ENCODE data around the gene PCNT. TPM values are rescaled to one million over a fixed set of nuclear protein-coding genes. Genes with fewer than 3 reads are reported as not detected.

PCNT gene
- total and polyA plus RNA-seq, 10 of the 15 experiments (the other 5 are each of a cell fraction or from before 2014, with no cell fraction given) = 2.9 to 39.6 (median 20.5) TPM

DNA sequence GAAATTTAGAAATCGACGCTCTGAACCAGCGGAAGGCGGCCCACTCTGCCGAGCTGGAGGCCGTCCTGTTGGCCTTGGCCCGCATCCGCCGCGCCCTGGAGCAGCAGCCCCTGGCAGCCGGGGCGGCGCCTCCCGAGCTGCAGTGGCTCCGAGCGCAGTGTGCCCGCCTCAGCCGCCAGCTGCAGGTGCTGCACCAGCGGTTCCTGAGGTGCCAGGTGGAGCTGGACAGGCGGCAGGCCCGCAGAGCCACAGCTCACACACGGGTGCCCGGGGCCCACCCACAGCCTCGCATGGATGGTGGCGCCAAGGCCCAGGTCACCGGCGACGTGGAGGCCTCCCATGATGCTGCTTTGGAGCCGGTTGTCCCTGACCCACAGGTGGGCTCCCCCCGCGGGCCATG is 87.7 kb downstream of the PCNT start:
- no TSS peak for BruUV-seq (replicated peaks)
- Histone ChIP-seq H3K4me3 (no peak overlapping the region), H3K79me2 (ENCODE audit: control insufficient read depth, insufficient read depth, low read length) (no peaks in the 10 kb centered on the region), H3K4me2 (ENCODE audit: control insufficient read depth, insufficient read depth) (no peak overlapping the region), H3K9me3 (replicated peaks; ENCODE audit: control insufficient read depth, insufficient read depth, low read length) (no peaks in the 10 kb centered on the region), H3K4me1 (ENCODE audit: control insufficient read depth, insufficient read depth, low read length) (no peaks in the 10 kb centered on the region), H3K36me3 (ENCODE audit: control insufficient read depth in 2 of 2, insufficient read depth in 2 of 2, low read length in 1 of 2) (peaks cover 6 to 11% of the 10 kb centered on the region in 2 experiments), H2AFZ (ENCODE audit: control insufficient read depth, low read depth, low read length) (no peak overlapping the region), H3K9ac (ENCODE audit: control insufficient read depth, insufficient read depth, low read length) (no peak overlapping the region), H3K27ac (ENCODE audit: control insufficient read depth, insufficient read depth) (no peak overlapping the region), H3K27me3 (replicated peaks in 1 of 2; ENCODE audit: control insufficient read depth in 2 of 2, insufficient read depth in 2 of 2, low read length in 1 of 2) (no peaks in the 10 kb centered on the region), H4K20me1 (ENCODE audit: control insufficient read depth, insufficient read depth) (no peaks in the 10 kb centered on the region)
- WGBS (ENCODE audit: insufficient coverage, insufficient replicate concordance, low lambda C conversion rate, missing lambda C conversion rate) = 95% methylated on average over 25 of the region's 31 CpGs
- CTCF ChIA-PET = no interaction called here
- ATAC-seq (no peak), FAIRE-seq (no peak), DNase-seq (ENCODE audit: low read depth, low spot score) (no peak)
- RAD21 ChIA-PET (ENCODE audit: unreplicated experiment) = interaction anchor here (0.8 kb wide), 1 partner anchor 46 kb away, joined by 3 read pairs; no protein-coding TSS in a partner anchor
- intact Hi-C loops (cut with micrococcal nuclease; ENCODE audit: unreplicated experiment) (no loop called here), in situ Hi-C loops (cut with MboI) (no loop called here)
- SMC1A ChIA-PET (ENCODE audit: uncharacterized antibody, unreplicated experiment) = no interaction called here
- POLR2A ChIA-PET = no interaction called here
- TF ChIP-seq, protein P1, sequence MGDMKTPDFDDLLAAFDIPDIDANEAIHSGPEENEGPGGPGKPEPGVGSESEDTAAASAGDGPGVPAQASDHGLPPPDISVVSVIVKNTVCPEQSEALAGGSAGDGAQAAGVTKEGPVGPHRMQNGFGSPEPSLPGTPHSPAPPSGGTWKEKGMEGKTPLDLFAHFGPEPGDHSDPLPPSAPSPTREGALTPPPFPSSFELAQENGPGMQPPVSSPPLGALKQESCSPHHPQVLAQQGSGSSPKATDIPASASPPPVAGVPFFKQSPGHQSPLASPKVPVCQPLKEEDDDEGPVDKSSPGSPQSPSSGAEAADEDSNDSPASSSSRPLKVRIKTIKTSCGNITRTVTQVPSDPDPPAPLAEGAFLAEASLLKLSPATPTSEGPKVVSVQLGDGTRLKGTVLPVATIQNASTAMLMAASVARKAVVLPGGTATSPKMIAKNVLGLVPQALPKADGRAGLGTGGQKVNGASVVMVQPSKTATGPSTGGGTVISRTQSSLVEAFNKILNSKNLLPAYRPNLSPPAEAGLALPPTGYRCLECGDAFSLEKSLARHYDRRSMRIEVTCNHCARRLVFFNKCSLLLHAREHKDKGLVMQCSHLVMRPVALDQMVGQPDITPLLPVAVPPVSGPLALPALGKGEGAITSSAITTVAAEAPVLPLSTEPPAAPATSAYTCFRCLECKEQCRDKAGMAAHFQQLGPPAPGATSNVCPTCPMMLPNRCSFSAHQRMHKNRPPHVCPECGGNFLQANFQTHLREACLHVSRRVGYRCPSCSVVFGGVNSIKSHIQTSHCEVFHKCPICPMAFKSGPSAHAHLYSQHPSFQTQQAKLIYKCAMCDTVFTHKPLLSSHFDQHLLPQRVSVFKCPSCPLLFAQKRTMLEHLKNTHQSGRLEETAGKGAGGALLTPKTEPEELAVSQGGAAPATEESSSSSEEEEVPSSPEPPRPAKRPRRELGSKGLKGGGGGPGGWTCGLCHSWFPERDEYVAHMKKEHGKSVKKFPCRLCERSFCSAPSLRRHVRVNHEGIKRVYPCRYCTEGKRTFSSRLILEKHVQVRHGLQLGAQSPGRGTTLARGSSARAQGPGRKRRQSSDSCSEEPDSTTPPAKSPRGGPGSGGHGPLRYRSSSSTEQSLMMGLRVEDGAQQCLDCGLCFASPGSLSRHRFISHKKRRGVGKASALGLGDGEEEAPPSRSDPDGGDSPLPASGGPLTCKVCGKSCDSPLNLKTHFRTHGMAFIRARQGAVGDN (IDR thresholded peaks at IDR 0.05) = no peak
- TF ChIP-seq TCF7 (IDR thresholded peaks at IDR 0.05; ENCODE audit: borderline replicate concordance) (no peak), NFYA (IDR thresholded peaks at IDR 0.05; ENCODE audit: borderline replicate concordance, low read depth, low read length) (no peak), RB1 (IDR thresholded peaks at IDR 0.05; ENCODE audit: borderline replicate concordance) (no peak), TARDBP (IDR thresholded peaks at IDR 0.05; ENCODE audit: borderline replicate concordance) (no peak), PAX8 (IDR thresholded peaks at IDR 0.05) (no peak), CREM (IDR thresholded peaks at IDR 0.05; ENCODE audit: low read depth) (no peak), NRF1 (conservative IDR thresholded peaks at IDR 0.05; ENCODE audit: low read depth, low read length) (no peak), RAD21 (IDR thresholded peaks at IDR 0.05; ENCODE audit: insufficient read depth, low read depth, low read length) (no peak), GABPA (IDR thresholded peaks at IDR 0.05; ENCODE audit: low read depth) (no peak), SP1 (IDR thresholded peaks at IDR 0.05; ENCODE audit: low read depth, low read length) (no peak), TCF3 (IDR thresholded peaks at IDR 0.05; ENCODE audit: borderline replicate concordance, insufficient read depth, low read depth, low read length) (no peak), HCFC1 (IDR thresholded peaks at IDR 0.05; ENCODE audit: low read length) (no peak), HDAC2 (IDR thresholded peaks at IDR 0.05) (no peak)
- TF ChIP-seq, protein P2, sequence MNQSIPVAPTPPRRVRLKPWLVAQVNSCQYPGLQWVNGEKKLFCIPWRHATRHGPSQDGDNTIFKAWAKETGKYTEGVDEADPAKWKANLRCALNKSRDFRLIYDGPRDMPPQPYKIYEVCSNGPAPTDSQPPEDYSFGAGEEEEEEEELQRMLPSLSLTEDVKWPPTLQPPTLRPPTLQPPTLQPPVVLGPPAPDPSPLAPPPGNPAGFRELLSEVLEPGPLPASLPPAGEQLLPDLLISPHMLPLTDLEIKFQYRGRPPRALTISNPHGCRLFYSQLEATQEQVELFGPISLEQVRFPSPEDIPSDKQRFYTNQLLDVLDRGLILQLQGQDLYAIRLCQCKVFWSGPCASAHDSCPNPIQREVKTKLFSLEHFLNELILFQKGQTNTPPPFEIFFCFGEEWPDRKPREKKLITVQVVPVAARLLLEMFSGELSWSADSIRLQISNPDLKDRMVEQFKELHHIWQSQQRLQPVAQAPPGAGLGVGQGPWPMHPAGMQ (IDR thresholded peaks at IDR 0.05; ENCODE audit: borderline replicate concordance) = no peak
- TF ChIP-seq, protein P3, sequence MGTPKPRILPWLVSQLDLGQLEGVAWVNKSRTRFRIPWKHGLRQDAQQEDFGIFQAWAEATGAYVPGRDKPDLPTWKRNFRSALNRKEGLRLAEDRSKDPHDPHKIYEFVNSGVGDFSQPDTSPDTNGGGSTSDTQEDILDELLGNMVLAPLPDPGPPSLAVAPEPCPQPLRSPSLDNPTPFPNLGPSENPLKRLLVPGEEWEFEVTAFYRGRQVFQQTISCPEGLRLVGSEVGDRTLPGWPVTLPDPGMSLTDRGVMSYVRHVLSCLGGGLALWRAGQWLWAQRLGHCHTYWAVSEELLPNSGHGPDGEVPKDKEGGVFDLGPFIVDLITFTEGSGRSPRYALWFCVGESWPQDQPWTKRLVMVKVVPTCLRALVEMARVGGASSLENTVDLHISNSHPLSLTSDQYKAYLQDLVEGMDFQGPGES (IDR thresholded peaks at IDR 0.05) = no peak
- TF ChIP-seq, protein P4, sequence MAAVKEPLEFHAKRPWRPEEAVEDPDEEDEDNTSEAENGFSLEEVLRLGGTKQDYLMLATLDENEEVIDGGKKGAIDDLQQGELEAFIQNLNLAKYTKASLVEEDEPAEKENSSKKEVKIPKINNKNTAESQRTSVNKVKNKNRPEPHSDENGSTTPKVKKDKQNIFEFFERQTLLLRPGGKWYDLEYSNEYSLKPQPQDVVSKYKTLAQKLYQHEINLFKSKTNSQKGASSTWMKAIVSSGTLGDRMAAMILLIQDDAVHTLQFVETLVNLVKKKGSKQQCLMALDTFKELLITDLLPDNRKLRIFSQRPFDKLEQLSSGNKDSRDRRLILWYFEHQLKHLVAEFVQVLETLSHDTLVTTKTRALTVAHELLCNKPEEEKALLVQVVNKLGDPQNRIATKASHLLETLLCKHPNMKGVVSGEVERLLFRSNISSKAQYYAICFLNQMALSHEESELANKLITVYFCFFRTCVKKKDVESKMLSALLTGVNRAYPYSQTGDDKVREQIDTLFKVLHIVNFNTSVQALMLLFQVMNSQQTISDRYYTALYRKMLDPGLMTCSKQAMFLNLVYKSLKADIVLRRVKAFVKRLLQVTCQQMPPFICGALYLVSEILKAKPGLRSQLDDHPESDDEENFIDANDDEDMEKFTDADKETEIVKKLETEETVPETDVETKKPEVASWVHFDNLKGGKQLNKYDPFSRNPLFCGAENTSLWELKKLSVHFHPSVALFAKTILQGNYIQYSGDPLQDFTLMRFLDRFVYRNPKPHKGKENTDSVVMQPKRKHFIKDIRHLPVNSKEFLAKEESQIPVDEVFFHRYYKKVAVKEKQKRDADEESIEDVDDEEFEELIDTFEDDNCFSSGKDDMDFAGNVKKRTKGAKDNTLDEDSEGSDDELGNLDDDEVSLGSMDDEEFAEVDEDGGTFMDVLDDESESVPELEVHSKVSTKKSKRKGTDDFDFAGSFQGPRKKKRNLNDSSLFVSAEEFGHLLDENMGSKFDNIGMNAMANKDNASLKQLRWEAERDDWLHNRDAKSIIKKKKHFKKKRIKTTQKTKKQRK (IDR thresholded peaks at IDR 0.05; ENCODE audit: low read depth, low read length) = no peak
